ENCODE data around the gene PKNOX2.

DNA sequence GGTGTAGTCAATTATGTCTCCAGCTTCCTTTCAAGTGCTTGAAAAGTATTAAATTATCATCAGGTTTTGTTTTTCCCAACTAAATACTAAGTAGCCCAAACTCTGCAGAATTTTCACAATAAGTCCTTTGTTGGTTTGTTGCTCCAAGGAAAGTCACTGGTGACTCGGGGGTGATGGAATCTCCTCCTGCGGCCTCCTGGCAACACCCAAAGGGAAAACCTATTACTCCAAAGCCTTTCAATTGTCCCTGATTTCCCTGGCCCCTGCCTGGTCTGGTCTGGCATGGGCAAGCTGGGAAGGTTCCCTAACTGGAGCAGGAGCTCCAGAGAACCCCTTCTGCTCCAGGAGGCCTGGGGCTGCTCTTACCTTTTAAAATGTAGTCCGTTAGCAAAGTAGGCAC, 283.6 kb downstream of the PKNOX2 start:
- TF ChIP-seq CTCF (IDR thresholded peaks at IDR 0.05) (no peak), POLR2A (IDR thresholded peaks at IDR 0.05; ENCODE audit: low read depth) (no peak), EP300 (IDR thresholded peaks at IDR 0.05) (no peak), POLR2AphosphoS5 (IDR thresholded peaks at IDR 0.05) (no peak)

Data from esophagus muscularis mucosa (tissue), 4 donors.